H9 (cell line): ENCODE results near the gene MAP3K21. TPM values are rescaled to one million over a fixed set of nuclear protein-coding genes. Genes with fewer than 3 reads are reported as not detected.

Source experiments
- DNase-seq: peaks from one replicate; pipeline ENCODE4 v3.0.0-alpha.2; 2017
- H2AFZ ChIP-seq: one replicate; pipeline ENCODE4 v1.6.1; 2013; ENCODE audit warnings: mild to moderate bottlenecking, low read length, control low read depth, moderate library complexity
- H2AK5ac ChIP-seq: 2 replicates; pipeline ENCODE4 v1.6.1; 2013; ENCODE audit warnings: low read length, control low read depth, mixed read lengths; ENCODE audit not compliant: insufficient read length
- H2BK120ac ChIP-seq: one replicate; pipeline ENCODE4 v1.6.1; 2013; ENCODE audit warnings: low read depth, mild to moderate bottlenecking, low read length, control low read depth, inconsistent platforms; ENCODE audit not compliant: poor library complexity, severe bottlenecking
- H2BK12ac ChIP-seq: 2 replicates; pipeline ENCODE4 v1.6.1; 2013; ENCODE audit warnings: low read length, control low read depth, mixed read lengths, low read depth; ENCODE audit not compliant: insufficient read length
- H2BK15ac ChIP-seq: 2 replicates; pipeline ENCODE4 v1.6.1; 2013; ENCODE audit warnings: low read depth, low read length, control low read depth
- H2BK20ac ChIP-seq: one replicate; pipeline ENCODE4 v1.6.1; 2013; ENCODE audit warnings: low read depth, mild to moderate bottlenecking, low read length, control low read depth, inconsistent platforms; ENCODE audit not compliant: poor library complexity, severe bottlenecking
- H2BK5ac ChIP-seq: 2 replicates; pipeline ENCODE4 v1.6.1; 2013; ENCODE audit warnings: low read length, control low read depth, mixed read lengths; ENCODE audit not compliant: insufficient read length
- H3K14ac ChIP-seq: 2 replicates; pipeline ENCODE4 v1.6.1; 2013; ENCODE audit warnings: low read length, control low read depth; ENCODE audit not compliant: insufficient read depth
- H3K18ac ChIP-seq: 2 replicates; pipeline ENCODE4 v1.6.1; 2013; ENCODE audit warnings: low read depth, mild to moderate bottlenecking, mixed read lengths, low read length, control low read depth; ENCODE audit not compliant: insufficient read length
- H3K23ac ChIP-seq: 2 replicates; pipeline ENCODE4 v1.6.1; 2013; ENCODE audit warnings: low read length, control low read depth, mixed read lengths, low read depth; ENCODE audit not compliant: insufficient read length
- H3K23me2 ChIP-seq: 2 replicates; pipeline ENCODE4 v1.6.1; 2013; ENCODE audit warnings: low read depth, mild to moderate bottlenecking, mixed read lengths, low read length, control low read depth; ENCODE audit not compliant: insufficient read length, poor library complexity, severe bottlenecking
- H3K27ac ChIP-seq: 2 replicates; pipeline ENCODE4 v1.5.1; 2013; ENCODE audit warnings: low read length, control low read depth, mixed read lengths, low read depth; ENCODE audit not compliant: insufficient read length
- H3K27me3 ChIP-seq: 2 replicates; pipeline ENCODE4 v1.6.1; 2013; ENCODE audit warnings: low read length, control low read depth, inconsistent platforms; ENCODE audit not compliant: insufficient read depth
- H3K4ac ChIP-seq: 2 replicates; pipeline ENCODE4 v1.6.1; 2013; ENCODE audit warnings: low read depth, mild to moderate bottlenecking, control low read depth, inconsistent platforms, low read length, moderate library complexity
- H3K4me1 ChIP-seq: 2 replicates; pipeline ENCODE4 v1.6.1; 2013; ENCODE audit warnings: low read length, control low read depth, inconsistent platforms; ENCODE audit not compliant: insufficient read depth
- H3K4me2 ChIP-seq: 2 replicates; pipeline ENCODE4 v1.6.1; 2013; ENCODE audit warnings: low read length, control low read depth, mixed read lengths; ENCODE audit not compliant: insufficient read length, insufficient read depth
- H3K56ac ChIP-seq: 2 replicates; pipeline ENCODE4 v1.6.1; 2013; ENCODE audit warnings: low read depth, mild to moderate bottlenecking, mixed read lengths, low read length, control low read depth; ENCODE audit not compliant: insufficient read length
- H3K79me1 ChIP-seq: 2 replicates; pipeline ENCODE4 v1.6.1; 2013; ENCODE audit warnings: low read depth, mild to moderate bottlenecking, moderate library complexity, low read length, control low read depth, inconsistent platforms; ENCODE audit not compliant: insufficient read depth, poor library complexity, severe bottlenecking
- H3K79me2 ChIP-seq: 2 replicates; pipeline ENCODE4 v1.6.1; 2013; ENCODE audit warnings: low read length, control low read depth, inconsistent platforms; ENCODE audit not compliant: insufficient read depth
- H3K9ac ChIP-seq: 2 replicates; pipeline ENCODE4 v1.6.1; 2013; ENCODE audit warnings: low read length, control low read depth, mixed read lengths; ENCODE audit not compliant: insufficient read length; ENCODE audit errors: extremely low read depth
- H3K9me3 ChIP-seq: one replicate; pipeline ENCODE4 v1.6.1; 2013; ENCODE audit warnings: low read depth, low read length, inconsistent platforms; ENCODE audit not compliant: control insufficient read depth
- H3T11ph ChIP-seq: one replicate; pipeline ENCODE4 v1.6.1; 2013; ENCODE audit warnings: mild to moderate bottlenecking, low read length, control low read depth, inconsistent platforms
- H4K20me1 ChIP-seq: one replicate; pipeline ENCODE4 v1.6.1; 2013; ENCODE audit not compliant: control insufficient read depth, insufficient read length, insufficient read depth
- H4K5ac ChIP-seq: 2 replicates; pipeline ENCODE4 v1.6.1; 2013; ENCODE audit warnings: low read depth, mild to moderate bottlenecking, mixed read lengths, low read length, control low read depth; ENCODE audit not compliant: insufficient read length
- H4K8ac ChIP-seq: replicated peaks from 2 replicates; pipeline ENCODE4 v1.6.1; 2013; ENCODE audit warnings: low read length, control low read depth, mixed read lengths, low read depth; ENCODE audit not compliant: insufficient read length
- H4K91ac ChIP-seq: 2 replicates; pipeline ENCODE4 v1.6.1; 2013; ENCODE audit warnings: low read depth, mild to moderate bottlenecking, moderate library complexity, mixed read lengths, low read length, control low read depth; ENCODE audit not compliant: insufficient read length
- H3K27ac Mint-ChIP-seq, 3 experiments: 2 replicates in 2 of 3; 3 replicates in 1 of 3; pipeline ENCODE4 v1.8.0; 2020 to 2021; ENCODE audit warnings: mixed read lengths in 3 of 3, mild to moderate bottlenecking in 1 of 3, moderate library complexity in 1 of 3
- H3K27me3 Mint-ChIP-seq: 2 replicates; pipeline ENCODE4 v1.8.0; 2021; ENCODE audit warnings: low read depth, mild to moderate bottlenecking, moderate library complexity, mixed read lengths
- H3K36me3 Mint-ChIP-seq, 3 experiments: 2 replicates in 2 of 3; 3 replicates in 1 of 3; pipeline ENCODE4 v1.8.0; 2020 to 2021; ENCODE audit warnings: low read depth in 3 of 3, mixed read lengths in 3 of 3; ENCODE audit not compliant: insufficient read depth in 1 of 3
- H3K4me1 Mint-ChIP-seq, 2 experiments: 2 replicates each; pipeline ENCODE4 v1.8.0; 2020; ENCODE audit warnings: mixed read lengths in 2 of 2
- H3K4me3 Mint-ChIP-seq, 2 experiments: 2 replicates in 1 of 2; 3 replicates in 1 of 2; pipeline ENCODE4 v1.8.0; 2020 to 2021; ENCODE audit warnings: mild to moderate bottlenecking in 2 of 2, mixed read lengths in 2 of 2, moderate library complexity in 1 of 2
- H3K9me3 Mint-ChIP-seq, 2 experiments: 2 replicates in 1 of 2; 3 replicates in 1 of 2; pipeline ENCODE4 v1.8.0; 2020; ENCODE audit warnings: mild to moderate bottlenecking in 2 of 2, mixed read lengths in 2 of 2, moderate library complexity in 1 of 2
- WGBS: extraction: QIAGEN DNeasy Blood & Tissue Kit; methylation state at CpG from one replicate; pipeline ENCODE4 v1.1.7; 2013; ENCODE audit warnings: missing lambda C conversion rate, low lambda C conversion rate, mixed read lengths; ENCODE audit not compliant: insufficient read length; ENCODE audit errors: extremely low coverage; 5-methylcytosine and 5-hydroxymethylcytosine counted together
- total RNA-seq: library from RNA; stranded (reverse); gene quantifications from 2 replicates; pipeline ENCODE4 v1.2.1, GENCODE V29; 2021
- TF ChIP-seq, protein P1 (sequence below): fragments of 200-600 bp; sonication (generic); conservative IDR thresholded peaks from 3 replicates; pipeline ENCODE4 v1.8.0; 2021; ENCODE audit warnings: antibody characterized with exemption, mild to moderate bottlenecking

Gene MAP3K21
- total RNA-seq, 1 experiment from 2014 or later, result 11.7 TPM

- WGBS, result no CpG with 5 or more reads among the region's 5 CpGs
- H4K20me1 ChIP-seq, result no peaks in the 10 kb centered on the region
- H4K5ac ChIP-seq, result no peak overlapping the region
- peaks cover 12% of the 10 kb centered on the region; the same call in 1 of the 2 replicates for H3K4me1 ChIP-seq
- TF ChIP-seq, protein P1, sequence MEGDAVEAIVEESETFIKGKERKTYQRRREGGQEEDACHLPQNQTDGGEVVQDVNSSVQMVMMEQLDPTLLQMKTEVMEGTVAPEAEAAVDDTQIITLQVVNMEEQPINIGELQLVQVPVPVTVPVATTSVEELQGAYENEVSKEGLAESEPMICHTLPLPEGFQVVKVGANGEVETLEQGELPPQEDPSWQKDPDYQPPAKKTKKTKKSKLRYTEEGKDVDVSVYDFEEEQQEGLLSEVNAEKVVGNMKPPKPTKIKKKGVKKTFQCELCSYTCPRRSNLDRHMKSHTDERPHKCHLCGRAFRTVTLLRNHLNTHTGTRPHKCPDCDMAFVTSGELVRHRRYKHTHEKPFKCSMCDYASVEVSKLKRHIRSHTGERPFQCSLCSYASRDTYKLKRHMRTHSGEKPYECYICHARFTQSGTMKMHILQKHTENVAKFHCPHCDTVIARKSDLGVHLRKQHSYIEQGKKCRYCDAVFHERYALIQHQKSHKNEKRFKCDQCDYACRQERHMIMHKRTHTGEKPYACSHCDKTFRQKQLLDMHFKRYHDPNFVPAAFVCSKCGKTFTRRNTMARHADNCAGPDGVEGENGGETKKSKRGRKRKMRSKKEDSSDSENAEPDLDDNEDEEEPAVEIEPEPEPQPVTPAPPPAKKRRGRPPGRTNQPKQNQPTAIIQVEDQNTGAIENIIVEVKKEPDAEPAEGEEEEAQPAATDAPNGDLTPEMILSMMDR, result no peak
- no peaks in the 10 kb centered on the region for H3K9me3 Mint-ChIP-seq
- H2BK12ac ChIP-seq, result no peak overlapping the region
- H3K9me3 ChIP-seq, result no peaks in the 10 kb centered on the region
- no peak overlapping the region for H3K4ac ChIP-seq
- no peak overlapping the region for H3K18ac ChIP-seq
- H3K23me2 ChIP-seq, result peaks cover 6% of the 10 kb centered on the region
- H4K8ac ChIP-seq, result no peak overlapping the region
- H3K4me2 ChIP-seq, result peak overlapping the region; percentile 10
- H3K27ac ChIP-seq, result peak overlapping the region; percentile 47
- H3K9ac ChIP-seq, result no peak overlapping the region
- H2BK120ac ChIP-seq, result no peak overlapping the region
- DNase-seq, result no peak
- no peak overlapping the region for H2BK20ac ChIP-seq
- H3T11ph ChIP-seq, result no peak overlapping the region
- no peak overlapping the region for H3K23ac ChIP-seq
- peak overlapping the region in 2 of 3 experiments; percentile 83 to 98; a peak in 6 of 7 replicates for H3K27ac Mint-ChIP-seq
- H3K79me2 ChIP-seq, result peaks cover 41% of the 10 kb centered on the region; the same call in 1 of the 2 replicates
- H2BK15ac ChIP-seq, result no peak overlapping the region
- no peak overlapping the region for H3K14ac ChIP-seq
- no peak overlapping the region for H2BK5ac ChIP-seq
- H3K27me3 ChIP-seq, result no peaks in the 10 kb centered on the region
- H3K4me3 Mint-ChIP-seq, result peak overlapping the region in 1 of 2 experiments; percentile 67; a peak in 2 of 5 replicates
- H4K91ac ChIP-seq, result no peak overlapping the region
- no peak overlapping the region for H2AFZ ChIP-seq
- no peaks in the 10 kb centered on the region for H3K27me3 Mint-ChIP-seq
- no peak overlapping the region for H2AK5ac ChIP-seq
- H3K56ac ChIP-seq, result no peak overlapping the region
- H3K36me3 Mint-ChIP-seq, result peaks cover 21 to 45% (median 36%) of the 10 kb centered on the region in 3 experiments
- H3K79me1 ChIP-seq, result no peaks in the 10 kb centered on the region
- H3K4me1 Mint-ChIP-seq, result peaks cover 64 to 71% of the 10 kb centered on the region in 2 experiments
Measured at GRCh38 chr1:233290396-233291034, 37.0 kb upstream of the MAP3K21 start.
